ENCODE measurements around the gene OBP2A.
"Not testable (repeated sequence)": the region's sequence is repeated elsewhere in the genome, so short reads cannot be mapped to it uniquely, and the experiment has no call there.

The OBP2A gene

DNA sequence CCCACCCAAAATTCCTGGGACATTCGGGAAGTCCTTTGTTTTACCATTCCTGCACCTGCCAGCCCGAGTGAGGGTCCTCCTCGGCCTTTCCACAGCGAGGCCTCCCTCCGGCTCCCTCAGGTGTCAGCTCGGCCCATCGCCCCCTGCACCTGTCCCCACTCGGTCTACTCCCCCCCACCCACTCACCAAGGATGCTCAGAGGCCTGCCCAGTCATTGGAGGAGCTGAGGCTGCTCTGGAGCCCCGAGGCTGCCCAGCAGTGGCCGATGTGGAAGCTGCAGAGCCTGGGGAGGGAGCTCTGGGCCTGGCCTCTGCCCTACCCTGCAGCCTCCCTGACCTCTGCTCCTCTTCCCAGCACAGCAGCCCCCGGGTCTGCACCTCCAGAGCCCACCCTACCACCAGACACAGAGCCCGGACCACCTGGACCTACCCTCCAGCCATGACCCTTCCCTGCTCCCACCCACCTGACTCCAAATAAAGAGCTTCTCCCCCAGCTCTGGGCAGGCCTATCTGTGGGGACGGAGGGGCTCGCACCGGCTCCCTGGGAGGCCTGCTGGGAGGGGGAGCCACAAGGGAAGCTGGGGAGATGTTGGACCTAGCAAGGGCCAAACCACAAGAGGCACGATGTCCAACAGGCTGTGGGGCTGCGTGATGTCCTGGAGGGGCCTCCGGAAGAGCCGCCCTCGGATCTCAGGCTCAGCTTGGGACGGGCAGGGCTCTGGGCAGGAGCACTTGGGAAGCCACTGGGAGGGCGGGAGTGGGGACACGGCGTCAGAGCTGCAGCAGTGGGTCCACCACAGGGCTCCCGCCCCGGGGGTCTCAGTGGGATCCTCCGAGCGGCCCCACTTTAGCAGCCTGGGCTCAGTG, 3.8 kb downstream of the OBP2A start:
- FAIRE-seq; DNase-seq (ENCODE audit: extremely low spot score, insufficient read length, low read depth): not testable (repeated sequence)

GRCh38 chr9:135550344-135550918, 4.5 kb downstream of the OBP2A start:
- no peak for FAIRE-seq
- DNase-seq (ENCODE audit: extremely low spot score, insufficient read length, low read depth), result no peak

- FAIRE-seq (no peak), DNase-seq (ENCODE audit: extremely low spot score, insufficient read length, low read depth) (no peak)
Measured at GRCh38 chr9:135551031-135551430, 5.1 kb downstream of the OBP2A start.

GRCh38 chr9:135551456-135551855, 5.5 kb downstream of the OBP2A start:
- FAIRE-seq, result no peak
- DNase-seq (ENCODE audit: extremely low spot score, insufficient read length, low read depth), result no peak

- no peak for FAIRE-seq
- DNase-seq (ENCODE audit: extremely low spot score, insufficient read length, low read depth), result no peak
Measured at GRCh38 chr9:135552021-135552697, 6.2 kb downstream of the OBP2A start.

DNA sequence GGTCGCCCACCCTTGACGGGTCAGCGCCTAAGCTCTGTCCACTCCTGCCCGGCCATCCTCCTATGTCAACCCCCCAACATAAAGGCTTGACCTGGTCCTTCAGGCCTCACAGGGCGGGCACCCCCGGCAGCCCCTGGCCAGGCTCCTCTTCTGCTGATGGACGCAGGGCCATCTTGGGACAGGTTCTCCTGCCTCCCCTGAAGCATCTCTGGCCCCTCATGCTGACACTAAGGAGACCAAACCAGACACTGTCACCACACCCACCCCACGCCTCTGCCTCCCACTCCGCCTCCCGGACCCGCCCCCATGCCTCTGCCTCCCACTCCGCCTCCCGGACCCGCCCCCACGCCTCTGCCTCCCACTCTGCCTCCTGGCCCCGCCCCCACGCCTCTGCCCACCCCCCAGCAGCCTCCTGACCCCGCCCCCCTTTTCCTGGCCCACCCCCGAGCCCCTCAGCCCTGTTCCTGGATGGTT, 6.8 kb downstream of the OBP2A start:
- DNase-seq (ENCODE audit: extremely low spot score, insufficient read length, low read depth) (no peak), FAIRE-seq (no peak)

- FAIRE-seq (no peak), DNase-seq (ENCODE audit: extremely low spot score, insufficient read length, low read depth) (no peak)
Measured at GRCh38 chr9:135554718-135555117, 8.8 kb downstream of the OBP2A start.

DNA sequence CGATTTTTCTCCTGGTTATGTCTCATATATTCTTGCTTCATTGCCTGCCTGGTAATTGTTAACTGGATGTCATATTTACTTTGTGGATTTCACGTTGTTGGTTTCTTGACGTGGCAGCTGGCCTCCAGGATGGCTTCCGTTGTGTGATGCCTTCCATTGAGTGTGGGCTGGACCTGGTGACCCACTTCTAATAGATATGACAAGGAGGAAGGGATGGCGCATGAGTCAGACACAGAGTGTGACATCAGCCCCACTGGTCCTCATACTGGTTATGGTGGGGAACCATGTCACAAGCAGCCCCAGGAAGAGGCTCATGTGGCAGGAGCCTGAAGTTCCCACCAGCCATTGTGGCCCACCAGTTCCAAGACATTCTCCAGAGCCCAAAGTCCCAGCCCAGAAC, 9.3 kb downstream of the OBP2A start:
- DNase-seq (ENCODE audit: extremely low spot score, insufficient read length, low read depth) (no peak), FAIRE-seq (no peak)

GRCh38 chr9:135555910-135556309, 10.0 kb downstream of the OBP2A start:
- FAIRE-seq (no peak), DNase-seq (ENCODE audit: extremely low spot score, insufficient read length, low read depth) (no peak)

DNA sequence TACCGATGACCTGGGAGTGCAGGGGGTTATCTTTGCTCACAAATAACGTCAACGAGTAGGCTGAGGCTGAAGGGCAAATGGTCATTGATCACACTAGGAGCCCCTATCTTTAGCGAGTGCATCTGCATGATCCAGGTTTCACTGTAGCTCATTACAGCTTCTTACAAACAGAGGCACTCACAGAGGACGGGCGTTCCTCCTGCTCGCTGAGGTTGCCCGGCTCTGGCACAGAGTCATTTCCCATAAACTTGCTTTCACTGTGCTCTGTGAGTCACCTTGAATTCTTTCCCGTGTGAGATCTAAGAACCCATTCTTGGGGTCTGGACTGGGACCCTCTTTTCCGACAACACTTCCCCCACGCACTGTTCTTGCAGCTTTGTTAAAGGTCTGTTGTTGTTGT, 13.7 kb downstream of the OBP2A start:
- FAIRE-seq, result no peak

GRCh38 chr9:135561391-135562234, 15.7 kb downstream of the OBP2A start, which contains the start of gene PAEP:
Gene PAEP (plus strand): TSS chr9:135561756.
- FAIRE-seq (no peak), DNase-seq (ENCODE audit: extremely low spot score, insufficient read length, low read depth) (no peak)

More for the DNA sequence above, 13.7 kb downstream of the OBP2A start:
- no peak for DNase-seq (ENCODE audit: extremely low spot score, insufficient read length, low read depth)

- DNase-seq (ENCODE audit: extremely low spot score, insufficient read length, low read depth) (no peak), FAIRE-seq (no peak)
Measured at GRCh38 chr9:135562235-135562745, 16.4 kb downstream of the OBP2A start.

DNA sequence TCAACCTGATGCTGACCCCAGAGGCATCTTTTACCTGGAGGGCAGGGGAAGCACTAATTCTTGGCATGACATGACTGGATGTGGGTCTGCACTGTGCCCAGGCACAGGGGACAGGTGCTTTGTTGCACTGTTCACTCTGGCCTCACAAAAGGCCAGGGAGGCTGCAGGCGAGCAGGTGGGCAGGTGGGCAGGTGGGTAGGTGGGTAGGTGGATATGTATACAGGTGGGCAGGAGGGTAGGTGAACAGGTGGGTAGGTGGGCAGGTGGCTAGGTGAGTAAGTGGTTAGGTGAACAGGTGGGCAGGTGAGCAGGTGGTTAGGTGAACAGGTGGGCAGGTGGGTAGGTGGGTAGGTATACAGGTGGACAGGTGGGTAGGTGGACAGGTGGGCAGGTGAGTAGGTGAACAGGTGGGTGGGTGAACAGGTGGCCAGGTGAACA, 17.1 kb downstream of the OBP2A start:
- DNase-seq (ENCODE audit: extremely low spot score, insufficient read length, low read depth), result no peak
- FAIRE-seq, result no peak

- no peak for FAIRE-seq
- no peak for DNase-seq (ENCODE audit: extremely low spot score, insufficient read length, low read depth)
Measured at GRCh38 chr9:135563858-135564257, 17.9 kb downstream of the OBP2A start.

DNA sequence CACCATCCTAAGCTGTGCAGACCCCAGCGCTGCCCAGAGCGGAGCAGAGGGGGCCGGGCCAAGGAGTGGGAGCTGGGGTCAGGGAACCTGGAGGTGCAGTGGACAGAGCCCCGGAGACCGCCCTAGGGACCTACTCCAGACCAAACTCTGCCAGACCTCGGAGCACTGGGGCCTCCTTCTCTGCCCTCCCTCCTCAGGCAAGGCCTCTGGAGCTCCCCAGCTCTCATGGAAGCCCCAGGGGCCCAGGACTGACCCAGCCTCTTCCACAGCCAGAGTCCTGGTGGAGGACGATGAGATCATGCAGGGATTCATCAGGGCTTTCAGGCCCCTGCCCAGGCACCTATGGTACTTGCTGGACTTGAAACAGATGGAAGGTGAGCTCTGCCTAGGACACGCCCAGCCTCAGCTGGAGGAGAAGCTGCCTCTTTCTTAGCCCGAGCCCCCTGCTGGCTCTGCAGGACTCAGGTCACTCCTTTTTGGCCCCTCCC, 19.3 kb downstream of the OBP2A start:
- FAIRE-seq (no peak), DNase-seq (ENCODE audit: extremely low spot score, insufficient read length, low read depth) (no peak)

GRCh38 chr9:135565636-135566035, 19.7 kb downstream of the OBP2A start:
- FAIRE-seq (no peak), DNase-seq (ENCODE audit: extremely low spot score, insufficient read length, low read depth) (no peak)

DNA sequence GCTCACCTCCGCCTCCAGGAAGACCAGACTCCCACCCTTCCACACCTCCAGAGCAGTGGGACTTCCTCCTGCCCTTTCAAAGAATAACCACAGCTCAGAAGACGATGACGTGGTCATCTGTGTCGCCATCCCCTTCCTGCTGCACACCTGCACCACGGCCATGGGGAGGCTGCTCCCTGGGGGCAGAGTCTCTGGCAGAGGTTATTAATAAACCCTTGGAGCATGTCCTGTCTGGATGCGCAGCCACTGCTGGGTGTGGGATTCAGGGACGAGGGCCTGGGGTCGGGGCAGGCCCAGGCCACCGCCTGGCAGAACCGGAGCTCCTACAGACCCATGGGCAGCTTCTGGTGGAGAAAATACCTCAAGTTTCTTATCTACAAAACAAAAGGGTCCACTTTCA, 20.6 kb downstream of the OBP2A start:
- no peak for DNase-seq (ENCODE audit: extremely low spot score, insufficient read length, low read depth)
- no peak for FAIRE-seq

- FAIRE-seq, result no peak
- no peak for DNase-seq (ENCODE audit: extremely low spot score, insufficient read length, low read depth)
Measured at GRCh38 chr9:135567311-135567710, 21.4 kb downstream of the OBP2A start.

GRCh38 chr9:135568026-135568425, 22.1 kb downstream of the OBP2A start:
- no peak for DNase-seq (ENCODE audit: extremely low spot score, insufficient read length, low read depth)
- FAIRE-seq, result no peak

DNA sequence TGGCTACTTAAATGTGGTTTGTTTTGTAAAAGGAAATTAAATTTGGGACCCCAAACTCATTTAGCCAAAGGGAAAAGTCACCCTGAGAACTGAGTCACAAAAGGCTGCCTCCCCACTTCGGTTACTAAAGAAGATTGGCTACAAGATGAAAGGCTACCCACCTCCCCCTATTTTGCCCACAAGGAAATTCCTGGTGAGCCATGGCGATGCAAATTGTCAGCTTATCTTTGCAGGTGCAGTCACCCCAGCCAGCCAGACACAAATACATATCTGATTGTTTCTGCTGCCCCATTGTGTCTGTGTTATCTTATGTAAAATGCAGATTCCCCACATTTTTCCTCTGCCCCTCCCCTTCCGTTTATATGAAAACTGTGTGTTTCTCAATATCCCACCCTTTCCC, 24.5 kb downstream of the OBP2A start:
- no peak for FAIRE-seq
- no peak for DNase-seq (ENCODE audit: extremely low spot score, insufficient read length, low read depth)
